ENCODE measurements around the gene EIF5A.

The EIF5A gene

DNA sequence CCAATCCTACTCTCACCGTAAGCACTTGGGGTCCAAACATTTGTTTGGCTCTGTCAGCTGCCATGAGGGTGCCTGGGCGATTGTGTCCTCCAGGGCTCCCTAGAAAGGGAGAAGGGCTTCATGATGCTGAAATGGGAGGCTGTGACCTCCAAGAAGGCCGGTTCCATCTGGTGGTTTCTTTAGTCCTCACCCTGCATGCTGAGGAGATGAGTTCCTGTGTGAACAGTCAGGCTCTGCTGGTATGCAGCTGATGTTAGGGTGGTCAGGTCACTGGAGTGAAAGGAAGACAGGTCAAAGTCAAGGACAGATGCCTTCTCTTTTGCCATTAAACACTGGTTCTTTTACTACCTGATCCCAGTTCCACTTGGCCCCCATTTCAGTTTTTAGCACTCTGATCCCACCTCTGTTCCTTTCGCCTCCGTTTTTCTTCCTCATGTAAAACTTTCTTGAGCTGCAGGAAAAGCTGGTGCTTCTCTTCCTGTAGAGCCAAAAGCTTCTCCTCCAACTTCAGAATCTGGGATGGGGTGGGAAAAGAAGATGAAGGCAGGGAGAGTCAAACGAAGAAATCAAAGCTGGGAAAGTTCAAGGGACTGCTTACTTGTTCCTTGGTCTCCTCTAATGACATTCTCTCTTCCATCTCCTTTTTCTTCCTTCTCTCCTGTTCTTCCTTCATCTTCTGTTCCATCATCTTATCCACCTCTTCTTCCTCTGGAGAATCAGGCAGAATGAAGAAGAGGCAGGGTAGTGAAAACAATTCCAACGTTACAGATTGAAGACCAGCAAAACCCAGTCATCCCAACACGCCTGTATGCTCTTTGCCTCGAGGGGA is 6.7 kb downstream of the EIF5A start:
- DNase-seq: no peak

- peak; percentile 93 for DNase-seq
These were observed 7.5 kb downstream of the EIF5A start, which contains the start of gene GPS2 for GRCh38 chr17:7314719-7315569. GPS2 (minus strand) TSS chr17:7315360; CDS start chr17:7315052, 308 bp downstream.

DNA sequence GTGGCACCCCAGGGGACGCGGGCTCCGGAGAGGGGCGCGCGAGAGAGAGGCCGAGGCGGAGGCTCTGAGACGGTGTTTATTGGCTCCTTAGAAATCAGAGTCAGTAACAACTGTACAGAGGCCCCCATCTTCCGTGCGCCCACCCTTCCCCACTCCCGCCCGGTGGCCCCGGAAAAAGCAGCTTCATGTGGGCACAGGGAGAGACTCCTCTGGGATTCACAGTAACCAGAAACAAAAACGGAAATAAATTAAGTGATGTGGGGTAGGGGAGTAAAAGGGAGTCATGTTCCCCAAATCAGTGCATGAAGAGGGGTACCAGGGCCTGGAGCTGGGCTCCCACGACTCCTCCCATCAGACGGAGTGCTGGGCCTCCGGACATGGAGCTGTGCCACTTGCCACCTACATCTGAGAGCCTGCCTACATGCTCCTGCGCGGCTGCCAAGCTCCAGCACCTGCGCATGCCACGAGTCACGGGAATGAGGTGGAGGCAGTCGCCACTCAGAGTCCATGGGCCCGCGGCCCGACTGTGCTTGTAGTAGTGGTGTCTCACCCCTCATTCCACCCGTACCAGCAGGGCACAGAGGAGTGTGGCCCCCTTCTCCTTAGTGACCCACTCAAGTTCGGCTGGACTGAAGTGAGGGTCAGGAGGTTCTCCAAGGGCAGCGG is 8.3 kb downstream of the EIF5A start:
- no peak for DNase-seq

GRCh38 chr17:7317161-7317803 is 9.9 kb downstream of the EIF5A start:
- no peak for DNase-seq

GRCh38 chr17:7318121-7318860 is 10.9 kb downstream of the EIF5A start:
- DNase-seq: no peak

GRCh38 chr17:7321466-7321865 is 14.0 kb downstream of the EIF5A start:
- no peak for DNase-seq

DNA sequence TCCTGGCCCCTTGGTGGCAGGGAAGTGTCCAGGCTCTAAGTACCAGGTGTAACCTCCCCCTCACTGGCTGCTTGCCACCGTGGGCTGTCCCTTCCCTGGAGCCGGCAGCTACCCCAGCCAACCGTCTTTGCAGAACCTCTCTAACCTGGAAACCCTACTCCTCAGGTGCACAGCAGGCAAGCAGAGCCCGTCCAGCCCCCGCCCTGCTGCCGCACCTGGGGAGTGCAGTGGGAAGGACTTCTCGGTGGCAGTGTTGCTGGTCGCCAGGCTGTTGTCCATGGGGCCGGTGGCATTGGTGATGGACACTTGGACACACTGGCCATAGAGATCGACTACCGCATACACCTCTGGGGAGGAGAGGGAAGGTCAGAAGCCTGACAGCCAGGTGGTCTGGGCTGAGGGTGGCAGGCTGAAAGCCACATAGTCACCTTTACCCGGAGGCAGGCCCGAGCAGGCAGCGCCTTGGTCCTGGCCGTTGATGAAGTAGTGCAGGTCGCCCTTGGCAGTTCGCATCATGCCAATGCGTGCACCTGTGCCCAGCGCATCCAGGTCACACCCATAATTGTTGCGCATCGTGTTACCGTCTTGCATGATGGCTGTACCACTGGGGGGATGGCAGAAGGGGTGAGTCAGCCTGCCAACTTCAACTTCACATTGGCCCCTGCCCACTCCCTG is 15.2 kb downstream of the EIF5A start:
- DNase-seq: no peak

DNA sequence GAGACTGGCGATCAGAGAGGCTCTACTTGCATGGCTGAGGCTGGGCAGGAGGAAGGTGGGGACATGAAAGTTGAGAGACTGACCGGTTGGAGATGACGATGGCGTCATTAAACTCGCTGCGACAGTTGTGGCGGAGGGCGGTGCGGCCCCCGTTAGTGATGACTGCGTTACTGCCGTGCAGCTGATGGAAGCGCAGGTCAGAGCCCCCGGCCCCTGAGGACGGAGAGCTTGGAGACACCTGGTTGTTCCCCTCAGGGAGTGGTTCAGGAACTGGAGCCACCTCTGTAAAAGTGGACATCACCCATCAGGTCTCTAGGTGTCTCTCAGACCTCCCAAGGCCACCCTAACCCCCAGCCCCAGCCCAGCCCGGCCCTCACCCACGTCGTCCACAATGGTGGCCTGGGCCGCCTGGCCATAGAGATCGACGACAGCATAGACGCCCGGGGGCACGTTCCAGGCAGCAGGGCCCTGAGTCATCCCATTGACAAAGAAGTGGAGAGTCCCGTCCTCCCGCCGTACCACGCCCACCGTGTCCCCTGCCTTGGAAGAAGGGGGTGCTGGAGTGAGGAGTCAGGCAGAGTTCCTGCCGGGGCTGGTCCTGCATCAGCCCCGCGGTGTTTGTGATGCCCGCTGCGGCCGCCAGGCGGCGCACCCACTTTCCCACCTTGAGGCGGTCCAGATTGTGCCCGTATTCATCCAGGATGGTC is 16.5 kb downstream of the EIF5A start:
- DNase-seq: peak; percentile 40

- DNase-seq: no peak
These were observed 17.0 kb downstream of the EIF5A start for GRCh38 chr17:7324438-7324779.

DNA sequence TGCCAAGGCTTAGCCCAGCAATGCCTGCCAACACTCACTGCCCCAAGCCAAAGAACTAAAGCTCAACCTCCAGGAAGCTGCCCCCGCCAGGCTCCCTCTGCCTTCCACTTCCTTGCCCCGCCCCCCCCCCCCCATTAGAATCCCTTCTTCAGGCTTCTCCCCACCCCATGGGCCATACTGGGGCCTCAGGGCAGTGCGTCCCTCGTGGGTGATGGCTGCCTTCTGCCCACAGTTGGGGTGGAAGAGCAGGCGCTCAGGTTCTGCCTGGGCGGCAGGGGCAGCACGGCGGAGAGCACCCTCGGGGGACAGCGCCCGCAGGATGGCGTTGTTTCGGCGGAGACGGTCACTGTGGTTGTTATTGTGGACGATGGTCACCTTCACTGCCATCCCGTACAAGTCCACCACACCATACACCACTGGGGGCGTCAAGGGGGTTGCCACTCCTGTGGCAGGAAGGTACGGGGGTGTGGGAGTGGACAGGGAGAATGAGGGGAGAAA is 17.7 kb downstream of the EIF5A start:
- DNase-seq: no peak

DNA sequence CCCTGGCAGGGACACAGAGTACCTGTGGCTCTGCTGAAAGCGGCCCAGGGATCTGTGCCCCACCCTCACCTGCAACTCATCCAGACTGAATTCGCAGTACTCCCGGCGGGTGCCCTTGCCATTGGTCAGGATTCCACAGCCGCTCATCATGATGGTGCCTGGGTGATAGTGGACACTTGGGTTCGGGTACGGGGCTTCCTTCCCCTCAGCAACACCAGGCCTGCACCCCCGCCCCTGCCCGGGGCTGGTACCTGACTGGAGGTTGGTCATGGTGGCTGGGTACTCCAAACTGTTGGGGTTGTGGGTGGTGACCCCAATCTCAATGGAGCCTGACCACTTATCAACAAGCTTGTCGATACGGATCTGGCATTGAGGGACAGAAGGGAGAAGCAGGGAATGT is 18.8 kb downstream of the EIF5A start:
- no peak for DNase-seq

GRCh38 chr17:7327056-7327455 is 19.6 kb downstream of the EIF5A start:
- no peak for DNase-seq

GRCh38 chr17:7327501-7327900 is 20.1 kb downstream of the EIF5A start:
- DNase-seq: no peak

DNA sequence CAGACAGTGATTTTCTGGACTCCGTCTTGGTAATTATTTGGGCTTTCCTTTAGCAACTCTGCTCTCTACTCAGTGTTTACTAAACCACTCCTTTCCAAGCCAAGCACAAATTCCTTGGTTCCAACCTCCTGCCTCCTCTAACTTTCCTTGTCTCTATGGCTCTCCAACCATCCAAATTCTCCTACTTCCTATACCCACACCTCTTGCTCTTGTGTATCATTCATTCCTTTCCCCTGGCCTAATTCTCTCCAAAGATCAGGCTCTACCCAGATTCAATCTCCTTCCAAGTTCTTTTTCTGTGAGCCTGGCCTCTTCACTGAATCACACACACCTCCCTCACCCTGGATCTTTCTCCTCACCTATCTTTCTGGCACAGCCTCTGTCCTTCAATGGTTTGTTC is 20.6 kb downstream of the EIF5A start:
- no peak for DNase-seq

DNA sequence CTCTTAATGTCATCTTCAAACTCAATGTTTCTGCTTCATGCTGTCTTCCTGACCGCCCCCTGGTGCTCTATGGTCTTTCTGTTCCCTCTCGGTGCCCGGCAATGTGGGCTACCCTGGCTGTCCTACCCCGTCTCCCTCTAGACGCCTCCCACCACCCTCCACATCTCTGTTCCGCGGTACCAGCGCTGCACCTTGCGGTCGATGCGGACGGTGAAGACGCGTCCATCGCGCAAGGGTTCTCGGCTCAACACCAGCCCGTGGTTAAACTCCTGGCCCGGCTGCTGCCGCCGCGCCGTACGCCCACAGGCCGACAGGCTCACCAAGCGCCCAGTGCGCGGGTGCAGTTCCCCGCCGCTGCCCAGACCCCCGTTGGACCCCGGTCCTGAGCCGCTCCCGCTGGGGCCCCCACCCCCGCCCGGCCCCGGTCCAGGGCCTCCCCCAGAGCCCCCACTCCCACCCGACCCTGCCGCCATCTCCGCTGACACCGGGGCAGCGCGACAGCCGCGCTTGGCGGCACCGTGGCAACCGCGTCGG is 21.5 kb downstream of the EIF5A start, which contains the start of gene NEURL4:
Gene NEURL4, minus strand, starts transcription at position 496 of the 534 bp plus-strand sequence. Its CDS starts 23 bp downstream, at position 473.
- no peak for DNase-seq

- DNase-seq: peak; percentile 85
These were observed 22.1 kb downstream of the EIF5A start for GRCh38 chr17:7329374-7329996.

DNA sequence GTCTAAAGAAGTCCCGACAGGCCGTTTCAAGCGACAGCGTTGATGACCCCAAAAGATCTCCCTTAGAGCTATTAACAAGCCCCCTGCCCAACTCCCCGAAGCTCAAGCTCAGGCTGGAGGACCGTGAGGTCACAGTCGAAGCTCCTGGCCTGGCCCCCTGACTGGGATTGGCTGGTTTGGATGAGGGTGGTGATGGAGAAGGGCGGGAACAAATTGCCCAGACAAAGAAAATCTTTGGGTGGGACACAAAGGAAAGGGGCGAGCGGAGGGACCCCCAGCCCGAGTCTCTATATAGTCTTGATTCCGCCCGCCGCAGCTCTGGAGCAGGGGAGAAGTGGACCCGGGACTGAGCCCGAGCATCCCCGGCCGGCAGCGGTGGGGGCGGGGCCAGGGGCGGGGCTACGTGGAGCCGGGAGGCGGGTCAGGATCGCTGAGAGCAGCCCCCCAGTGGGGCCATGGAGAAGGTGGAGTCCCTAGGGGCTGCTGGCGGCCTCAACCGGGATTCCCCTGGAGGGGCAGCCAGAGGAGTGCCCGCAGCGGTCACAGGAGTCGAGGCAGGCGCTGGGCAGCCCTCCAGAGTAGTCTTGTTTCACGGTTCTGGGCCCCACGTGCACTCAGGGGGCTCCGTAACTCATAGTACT is 22.7 kb downstream of the EIF5A start:
- peak; percentile 61 for DNase-seq

DNA sequence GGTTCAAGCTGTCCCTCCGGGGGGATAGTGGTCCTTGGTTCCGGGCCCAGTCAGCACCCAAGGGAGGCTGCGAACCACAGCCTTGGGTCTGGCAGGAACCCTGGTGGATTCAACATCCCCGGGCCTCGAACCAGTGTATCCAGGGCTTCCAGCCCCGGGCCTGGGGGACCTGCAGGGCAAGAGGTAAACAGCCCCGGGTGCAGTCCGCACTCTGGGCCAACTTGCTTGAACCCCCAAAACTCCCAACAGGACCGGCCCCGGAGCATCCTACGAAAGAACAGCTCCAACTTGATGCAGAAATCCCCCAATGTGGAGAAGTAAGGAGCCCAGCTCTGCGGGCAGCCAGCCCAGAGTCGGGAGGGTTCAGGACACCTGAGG is 23.2 kb downstream of the EIF5A start:
- no peak for DNase-seq

DNA sequence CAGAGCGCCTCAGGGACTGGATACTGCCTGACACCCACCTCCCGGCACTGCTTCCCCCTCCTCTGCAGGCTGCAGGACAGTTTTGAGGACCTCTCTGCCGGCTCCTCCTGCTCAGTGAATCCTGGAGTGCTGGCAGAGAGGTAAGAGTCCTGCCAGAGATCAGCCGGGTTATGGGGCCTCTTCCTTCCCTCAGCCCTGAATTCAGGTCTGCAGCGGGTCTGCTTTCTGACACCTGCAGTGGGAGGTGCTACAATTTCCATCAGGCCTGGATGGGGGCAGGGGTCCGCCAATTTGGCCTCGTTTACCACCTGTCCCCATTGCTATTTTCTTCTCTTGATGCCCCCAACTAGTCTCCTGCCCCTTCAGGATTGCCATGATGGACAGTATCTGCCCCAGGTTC is 24.7 kb downstream of the EIF5A start:
- no peak for DNase-seq
